Testis (tissue), 2 donors: ENCODE measurements around the gene NANS.

Source experiments
- CTCF ChIP-seq, 3 experiments: fragments of 450-650 bp in 2 of 3; fragments of 200-600 bp in 1 of 3; sonication (generic) in 1 of 3; IDR thresholded peaks; one replicate each; pipeline ENCODE4 v1.5.1; 2016 to 2019; ENCODE audit warnings: antibody characterized with exemption in 3 of 3, mild to moderate bottlenecking in 2 of 3, moderate library complexity in 1 of 3
- POLR2A ChIP-seq: fragments of 450-650 bp; IDR thresholded peaks from one replicate; pipeline ENCODE4 v1.6.1; 2017; ENCODE audit warnings: antibody characterized with exemption, mild to moderate bottlenecking, moderate library complexity

GRCh38 chr9:98009936-98010335, 46.6 kb upstream of the NANS start:
- no peak for TF ChIP-seq CTCF (IDR thresholded peaks at IDR 0.05)
- TF ChIP-seq POLR2A: no peak
